Left ventricle myocardium inferior (tissue), 1 donor: ENCODE measurements around the gene PSMA4. TPM values are rescaled to one million over a fixed set of nuclear protein-coding genes. Genes with fewer than 3 reads are reported as not detected.

Experiments used
- DNase-seq: peaks from one replicate; pipeline ENCODE4 v3.0.0-alpha.2; 2020
- H3K27ac ChIP-seq: fragments of 200-600 bp; replicated peaks from 2 replicates; pipeline ENCODE4 v1.8.0; 2021
- H3K27me3 ChIP-seq: fragments of 200-600 bp; 2 replicates; pipeline ENCODE4 v1.8.0; 2021; ENCODE audit warnings: low read depth
- H3K36me3 ChIP-seq: fragments of 200-600 bp; 2 replicates; pipeline ENCODE4 v1.8.0; 2021
- H3K4me1 ChIP-seq: fragments of 200-600 bp; 2 replicates; pipeline ENCODE4 v1.8.0; 2021
- H3K4me3 ChIP-seq: fragments of 200-600 bp; 2 replicates; pipeline ENCODE4 v1.8.0; 2021; ENCODE audit warnings: mild to moderate bottlenecking, moderate library complexity
- H3K9me3 ChIP-seq: fragments of 200-600 bp; replicated peaks from 2 replicates; pipeline ENCODE4 v1.8.0; 2021
- intact Hi-C: fragments of 100-400 bp; cut with micrococcal nuclease; formaldehyde crosslinking; loops from one replicate; pipeline ENCODE4 v1.11.0; 2022
- long read RNA-seq: library from polyadenylated mRNA; unstranded; transcript quantifications from one replicate; pipeline ENCODE4 v2.0.0, GENCODE V29; 2021
- total RNA-seq: library from RNA; stranded (reverse); fragmentation: NEBNext Ultra II Directional; extraction: Animal tissue kit (Norgen Biotek cat#: 25700); gene quantifications from one replicate; pipeline ENCODE4 v1.2.1, GENCODE V29; 2021
- TF ChIP-seq, protein P1 (sequence below): fragments of 200-600 bp; IDR thresholded peaks from 2 replicates; pipeline ENCODE4 v1.8.0; 2021; ENCODE audit warnings: antibody characterized with exemption, mild to moderate bottlenecking, borderline replicate concordance
- donor health status: DM: no; HTN: yes; CAD: no; lungs with severe emphysema.

The PSMA4 gene
- total RNA-seq, result 109 TPM
- long read RNA-seq, full-length matches to known transcripts, result 49 of 60 reads
- long read RNA-seq, partial matches to known transcripts, result 6 of 60 reads
- long read RNA-seq, other reads (novel, unspliced or antisense), result 5 of 60 reads

GRCh38 chr15:78540141-78540870, at the start of gene PSMA4:
Gene PSMA4 (plus strand): TSS chr15:78540444. CDS start chr15:78541928, 1,484 bp downstream.
- intact Hi-C loops, result no loop called here
- Histone ChIP-seq H3K9me3 (no peaks in the 10 kb centered on the region), H3K27me3 (no peaks in the 10 kb centered on the region), H3K36me3 (peaks cover 30% of the 10 kb centered on the region), H3K27ac (peak within 1 kb of the TSS; percentile 95), H3K4me3 (peak within 1 kb of the TSS; percentile 80), H3K4me1 (peaks cover 45% of the 10 kb centered on the region)
- TF ChIP-seq, protein P1, sequence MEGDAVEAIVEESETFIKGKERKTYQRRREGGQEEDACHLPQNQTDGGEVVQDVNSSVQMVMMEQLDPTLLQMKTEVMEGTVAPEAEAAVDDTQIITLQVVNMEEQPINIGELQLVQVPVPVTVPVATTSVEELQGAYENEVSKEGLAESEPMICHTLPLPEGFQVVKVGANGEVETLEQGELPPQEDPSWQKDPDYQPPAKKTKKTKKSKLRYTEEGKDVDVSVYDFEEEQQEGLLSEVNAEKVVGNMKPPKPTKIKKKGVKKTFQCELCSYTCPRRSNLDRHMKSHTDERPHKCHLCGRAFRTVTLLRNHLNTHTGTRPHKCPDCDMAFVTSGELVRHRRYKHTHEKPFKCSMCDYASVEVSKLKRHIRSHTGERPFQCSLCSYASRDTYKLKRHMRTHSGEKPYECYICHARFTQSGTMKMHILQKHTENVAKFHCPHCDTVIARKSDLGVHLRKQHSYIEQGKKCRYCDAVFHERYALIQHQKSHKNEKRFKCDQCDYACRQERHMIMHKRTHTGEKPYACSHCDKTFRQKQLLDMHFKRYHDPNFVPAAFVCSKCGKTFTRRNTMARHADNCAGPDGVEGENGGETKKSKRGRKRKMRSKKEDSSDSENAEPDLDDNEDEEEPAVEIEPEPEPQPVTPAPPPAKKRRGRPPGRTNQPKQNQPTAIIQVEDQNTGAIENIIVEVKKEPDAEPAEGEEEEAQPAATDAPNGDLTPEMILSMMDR, result peak; percentile 59
- DNase-seq, result peak; percentile 92

- peaks cover 95% of the 10 kb centered on the region for H3K36me3 ChIP-seq
- intact Hi-C loops, result no loop called here
Measured at GRCh38 chr15:78492872-78493271, 47.4 kb upstream of the PSMA4 start.

DNA sequence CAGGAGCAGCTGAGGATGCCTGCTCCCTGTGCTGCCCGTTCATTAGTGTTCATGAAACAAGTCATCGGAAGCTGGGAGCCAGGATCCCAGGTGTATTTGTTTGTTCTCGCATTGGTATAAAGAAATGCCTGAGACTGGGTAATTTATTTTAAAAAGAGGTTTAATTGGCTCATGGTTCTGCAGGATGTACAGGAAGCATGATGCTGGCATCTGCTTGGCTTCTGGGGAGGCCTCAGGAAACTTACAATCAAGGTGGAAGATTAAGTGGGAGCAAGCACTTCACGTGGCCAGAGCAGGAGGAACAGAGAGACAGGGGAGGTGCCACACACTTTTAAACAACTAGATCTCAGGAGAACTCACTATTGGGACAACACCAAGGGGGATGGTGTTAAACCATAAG, 38.4 kb upstream of the PSMA4 start:
- H3K4me1 ChIP-seq, result peaks cover 3% of the 10 kb centered on the region
- peaks cover 9% of the 10 kb centered on the region for H3K9me3 ChIP-seq
- TF ChIP-seq, protein P1, result no peak
- no peak overlapping the region for H3K27ac ChIP-seq
- H3K4me3 ChIP-seq, result no peak overlapping the region
- DNase-seq, result no peak
- H3K36me3 ChIP-seq, result peaks cover 46% of the 10 kb centered on the region
- no peaks in the 10 kb centered on the region for H3K27me3 ChIP-seq
- intact Hi-C loops, result no loop called here

More at GRCh38 chr15:78492872-78493271, 47.4 kb upstream of the PSMA4 start:
- DNase-seq, result no peak
- no peaks in the 10 kb centered on the region for H3K9me3 ChIP-seq
- no peaks in the 10 kb centered on the region for H3K4me1 ChIP-seq
- TF ChIP-seq, protein P1, result no peak
- H3K4me3 ChIP-seq, result no peak overlapping the region
- no peak overlapping the region for H3K27ac ChIP-seq
- no peaks in the 10 kb centered on the region for H3K27me3 ChIP-seq

DNA sequence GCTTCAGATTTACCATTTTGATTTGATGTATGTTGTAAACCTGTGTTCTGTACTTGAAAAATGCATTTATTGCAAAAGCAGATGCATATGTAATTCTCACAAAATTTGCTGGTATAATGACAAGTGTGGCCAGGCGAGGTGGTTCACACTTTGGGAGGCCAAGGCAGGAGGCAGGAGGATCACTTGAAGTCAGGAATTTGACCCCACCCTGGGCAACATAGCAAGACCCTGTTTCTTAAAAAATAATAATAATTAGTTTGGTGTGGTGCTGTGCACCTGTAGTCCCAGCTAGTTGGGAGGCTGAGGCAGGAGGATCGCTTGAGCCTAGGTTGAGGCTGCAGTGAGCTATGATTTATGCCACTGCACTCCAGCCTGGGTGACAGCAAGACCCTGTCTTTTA, 37.6 kb upstream of the PSMA4 start:
- DNase-seq, result no peak
- Histone ChIP-seq H3K4me1 (peaks cover 9% of the 10 kb centered on the region), H3K27me3 (no peaks in the 10 kb centered on the region), H3K4me3 (no peak overlapping the region), H3K9me3 (peaks cover 9% of the 10 kb centered on the region), H3K27ac (no peak overlapping the region), H3K36me3 (peaks cover 38% of the 10 kb centered on the region)
- intact Hi-C loops, result no loop called here
- TF ChIP-seq, protein P1, result no peak

GRCh38 chr15:78506971-78507830, 33.0 kb upstream of the PSMA4 start, which contains the start of gene HYKK:
Gene HYKK (plus strand): TSS chr15:78507577. CDS start chr15:78513089, 5,512 bp downstream.
- peak within 1 kb of the TSS; percentile 97 for H3K4me3 ChIP-seq
- H3K9me3 ChIP-seq, result peaks cover 2% of the 10 kb centered on the region
- TF ChIP-seq, protein P1, result peak; percentile 33
- intact Hi-C loops, result no loop called here
- peak; percentile 88 for DNase-seq
- H3K36me3 ChIP-seq, result no peaks in the 10 kb centered on the region
- H3K27me3 ChIP-seq, result no peaks in the 10 kb centered on the region
- H3K4me1 ChIP-seq, result peaks cover 17% of the 10 kb centered on the region
- H3K27ac ChIP-seq, result peak within 1 kb of the TSS; percentile 81
